Activated naive CD4-positive, alpha-beta T cell treated with anti-CD3 and anti-CD28 coated beads, Interleukin-2, amount 50 U/mL, for 16 hours (primary cell): ENCODE data around the gene CARD11.

Source experiments
- DNase-seq: peaks from one replicate; pipeline ENCODE4 v3.0.0-alpha.2; 2020

Gene CARD11

GRCh38 chr7:3013975-3014792 lies 29.5 kb downstream of the CARD11 start:
- DNase-seq = no peak

DNA sequence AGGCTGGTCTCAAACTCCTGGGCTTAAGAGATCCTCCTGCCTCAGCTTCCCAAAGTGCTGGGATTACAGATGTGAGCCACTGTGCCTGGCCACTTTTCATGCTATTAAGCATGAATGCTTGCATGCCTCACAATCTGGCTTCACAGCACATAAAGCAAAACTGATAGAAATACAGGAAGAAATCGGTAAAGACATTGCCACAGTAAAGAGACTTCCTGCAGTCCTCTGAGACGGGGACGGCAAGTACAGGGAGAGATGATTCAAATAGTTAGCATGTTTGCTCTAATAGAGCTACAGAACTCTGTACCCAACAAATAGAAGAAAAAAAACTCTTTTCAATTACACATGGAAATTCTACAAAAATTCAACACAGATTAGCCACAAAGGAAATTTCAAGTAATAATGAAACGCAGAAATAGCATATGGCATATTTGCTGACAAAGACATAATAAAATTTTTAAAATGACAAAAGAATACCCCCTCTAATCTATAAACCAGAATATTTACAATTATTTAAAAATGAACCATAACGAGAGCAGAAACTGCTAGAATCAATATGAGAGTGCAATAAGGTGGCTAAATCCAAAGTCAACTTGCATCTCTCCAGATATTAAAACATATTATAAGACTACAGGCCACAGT lies 32.3 kb downstream of the CARD11 start:
- no peak for DNase-seq

- DNase-seq = no peak
Measured at GRCh38 chr7:3010161-3010560, 33.5 kb downstream of the CARD11 start.

GRCh38 chr7:3009086-3009485 lies 34.6 kb downstream of the CARD11 start:
- no peak for DNase-seq

GRCh38 chr7:3008386-3008785 lies 35.3 kb downstream of the CARD11 start:
- no peak for DNase-seq

- DNase-seq = no peak
Measured at GRCh38 chr7:3007696-3008095, 36.0 kb downstream of the CARD11 start.

GRCh38 chr7:3005257-3005656 lies 38.4 kb downstream of the CARD11 start:
- no peak for DNase-seq

DNA sequence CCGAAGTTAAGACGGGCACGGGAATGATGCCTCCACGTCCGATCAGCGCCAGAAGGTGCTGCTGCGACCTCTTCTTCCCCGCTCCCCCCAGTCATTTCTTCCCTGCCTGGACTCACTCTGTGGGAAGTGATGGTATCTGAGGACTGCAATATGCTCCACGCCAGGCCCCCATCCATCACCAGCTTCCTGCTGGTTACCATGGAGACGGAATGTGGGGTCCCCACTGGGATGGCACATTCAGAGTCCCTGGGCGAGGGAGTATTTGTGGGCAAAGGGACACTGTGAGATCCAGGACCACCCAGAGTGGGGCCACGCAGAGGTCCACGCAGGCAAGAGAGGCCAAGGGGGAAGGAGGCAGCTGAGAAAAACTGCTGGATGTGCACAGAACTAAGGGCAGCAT lies 39.7 kb downstream of the CARD11 start:
- no peak for DNase-seq

GRCh38 chr7:3002631-3003030 lies 41.0 kb downstream of the CARD11 start:
- DNase-seq = no peak

DNA sequence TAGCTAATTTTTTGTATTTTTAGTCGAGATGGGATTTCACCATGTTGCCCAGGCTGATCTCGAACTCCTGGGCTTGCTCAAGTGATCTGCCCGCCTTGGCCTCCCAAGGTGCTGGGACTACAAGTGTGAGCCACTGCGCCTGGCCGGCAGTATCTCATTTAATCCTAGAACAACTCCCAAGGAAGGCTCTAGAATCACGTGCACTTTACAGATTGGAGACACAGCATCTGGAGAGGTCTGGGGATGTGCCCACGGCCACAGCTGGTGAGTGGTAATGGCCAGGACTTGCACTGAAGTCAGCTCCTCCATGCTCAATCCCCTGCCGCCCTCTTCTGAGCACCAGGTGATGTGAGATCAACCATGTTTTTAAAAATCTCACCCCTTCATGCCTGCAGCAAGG lies 43.1 kb downstream of the CARD11 start:
- DNase-seq = no peak

DNA sequence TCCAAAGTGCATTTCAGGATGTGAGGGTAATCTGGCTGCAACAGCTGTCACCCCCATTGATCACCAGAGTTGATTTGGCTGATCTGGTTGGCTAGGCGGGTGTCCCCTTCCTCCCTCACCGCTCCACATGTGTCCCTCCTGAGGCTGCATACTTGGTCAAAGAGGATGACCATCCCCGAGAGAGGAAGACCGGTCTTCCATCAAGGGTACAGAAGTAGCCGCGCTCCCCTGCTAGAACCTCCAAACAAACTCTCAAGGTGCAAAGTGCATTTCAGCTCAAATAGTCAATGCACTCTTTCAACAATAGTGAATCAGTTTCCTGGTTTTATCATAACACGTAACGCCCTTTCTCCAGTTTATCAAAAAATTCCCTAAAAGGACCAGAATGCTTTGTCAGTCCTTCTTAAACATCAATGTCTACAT lies 44.6 kb downstream of the CARD11 start:
- no peak for DNase-seq

- no peak for DNase-seq
Measured at GRCh38 chr7:2997014-2997413, 46.7 kb downstream of the CARD11 start.

DNA sequence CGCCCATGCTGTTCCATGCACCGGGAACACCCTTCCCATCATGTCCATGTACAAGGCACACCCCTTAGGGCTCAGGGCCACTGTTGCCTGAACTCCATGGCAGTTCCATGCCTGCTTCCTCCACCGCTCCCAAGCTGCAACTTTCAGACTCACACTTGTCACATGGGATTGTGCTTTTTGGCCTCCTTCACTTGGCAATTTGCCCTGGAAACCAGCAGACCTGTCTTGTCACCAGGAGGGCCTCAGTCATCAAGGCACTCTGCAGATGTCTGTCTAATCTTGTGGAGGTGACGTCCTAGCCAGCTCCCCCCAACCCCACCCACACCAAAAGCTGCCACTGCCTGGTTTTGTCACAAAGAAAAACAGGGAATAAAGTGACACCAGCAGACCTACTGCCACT lies 47.5 kb downstream of the CARD11 start:
- no peak for DNase-seq

DNA sequence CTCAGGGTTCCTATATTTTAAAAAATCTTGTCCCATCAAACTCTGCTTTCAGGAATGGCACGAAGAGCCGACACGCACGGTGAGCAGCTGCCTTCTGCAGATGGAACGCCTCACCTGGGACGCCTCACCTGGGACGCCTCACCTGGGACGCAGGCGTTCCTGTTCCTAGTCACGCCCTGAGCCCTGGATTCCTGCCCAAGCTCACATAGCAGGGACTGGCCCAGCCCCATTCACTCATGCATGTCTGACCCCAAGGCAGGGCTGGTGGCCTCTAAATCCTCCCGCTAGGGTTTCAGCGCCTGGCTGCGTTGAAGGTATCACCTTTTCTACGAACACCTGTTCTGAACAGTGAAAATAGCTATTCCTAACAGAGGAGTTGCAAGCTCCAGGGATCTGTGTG lies 49.8 kb downstream of the CARD11 start:
- DNase-seq = no peak

DNA sequence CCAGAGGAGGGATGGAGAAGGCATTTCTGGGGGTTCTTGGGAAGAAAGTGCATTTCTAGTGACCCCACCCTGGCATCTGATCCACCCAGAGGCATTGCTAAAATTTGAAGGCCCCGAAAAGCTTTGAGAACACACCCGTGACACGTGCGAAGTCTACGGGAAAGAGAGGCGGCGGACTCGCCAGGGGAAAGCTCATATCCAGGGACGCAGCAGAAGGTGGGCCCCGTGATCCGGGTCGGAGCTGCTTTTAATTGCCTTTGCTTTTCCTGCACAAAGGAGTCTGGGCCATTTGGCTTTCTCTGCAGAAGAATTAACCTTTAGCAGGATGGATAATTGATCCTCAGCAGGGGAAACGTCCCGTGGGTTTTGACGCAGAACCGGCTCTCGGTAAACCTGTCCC lies 50.3 kb downstream of the CARD11 start:
- DNase-seq = no peak

- no peak for DNase-seq
Measured at GRCh38 chr7:2990949-2991470, 52.7 kb downstream of the CARD11 start.

DNA sequence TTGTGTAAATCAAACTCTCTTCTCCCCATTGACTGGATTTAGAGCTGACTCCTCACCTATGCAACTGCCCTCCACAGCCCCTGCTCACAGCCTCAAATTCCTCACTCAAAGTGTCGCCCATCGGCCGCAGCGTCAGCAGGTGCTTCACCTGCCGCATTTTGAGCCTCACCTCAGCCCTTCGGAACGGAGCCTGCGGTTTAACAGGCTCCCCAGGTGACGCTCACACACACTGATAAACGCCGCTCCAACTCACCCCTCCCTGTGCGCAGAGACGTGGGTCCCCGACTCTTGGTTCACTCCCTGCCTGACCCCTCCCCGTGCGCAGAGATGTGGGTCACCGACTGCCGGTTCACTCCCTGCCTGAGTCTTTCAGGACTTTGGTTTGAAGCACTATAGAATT lies 57.1 kb downstream of the CARD11 start:
- no peak for DNase-seq

DNA sequence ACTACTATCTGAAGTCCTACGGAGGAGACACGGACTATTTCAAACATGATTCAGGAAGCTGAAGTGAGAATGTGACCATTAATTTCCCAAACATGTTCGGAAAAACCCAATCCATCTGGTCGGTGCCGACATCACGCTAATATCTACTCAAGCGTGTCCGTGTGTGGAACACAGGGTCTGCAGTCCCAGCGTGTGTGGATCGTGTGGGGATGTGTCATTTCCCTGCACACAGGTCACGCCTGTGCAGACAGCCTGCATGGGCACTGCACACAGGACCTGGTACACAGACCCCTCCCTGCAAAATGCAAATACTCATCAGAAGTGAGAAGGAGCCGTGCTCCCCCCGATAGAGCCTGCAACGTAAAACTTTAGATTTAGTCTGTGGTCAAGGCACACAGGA lies 57.8 kb downstream of the CARD11 start:
- no peak for DNase-seq

- DNase-seq = no peak
Measured at GRCh38 chr7:2984091-2984490, 59.6 kb downstream of the CARD11 start.

- no peak for DNase-seq
Measured at GRCh38 chr7:2983586-2983985, 60.1 kb downstream of the CARD11 start.

GRCh38 chr7:2982831-2983230 lies 60.8 kb downstream of the CARD11 start:
- peak; percentile 63 for DNase-seq

- no peak for DNase-seq
Measured at GRCh38 chr7:2982401-2982800, 61.3 kb downstream of the CARD11 start.

- DNase-seq = no peak
Measured at GRCh38 chr7:2981103-2981480, 62.6 kb downstream of the CARD11 start.

GRCh38 chr7:2980401-2981102 lies 63.1 kb downstream of the CARD11 start:
- DNase-seq = no peak
